ENCODE results near the gene SAMD11. TPM values are rescaled to one million over a fixed set of nuclear protein-coding genes. Genes with fewer than 3 reads are reported as not detected.

SAMD11 gene
- total RNA-seq, 4 donors from 2014 or later: 14.2 to 21.2 (median 17.4) TPM

GRCh38 chr1:992362-992761 is 68.6 kb downstream of the SAMD11 start:
- H3K9me3 ChIP-seq: peaks cover 0 to 17% (median 0%) of the 10 kb centered on the region in 3 donors
- TF ChIP-seq POLR2AphosphoS5 (IDR thresholded peaks at IDR 0.05): no peak
- TF ChIP-seq POLR2A (IDR thresholded peaks at IDR 0.05): no peak
- no peak for TF ChIP-seq CTCF (IDR thresholded peaks at IDR 0.05)
- no peak for TF ChIP-seq EP300 (IDR thresholded peaks at IDR 0.05)
- no peaks in the 10 kb centered on the region for H3K36me3 ChIP-seq
- no peak overlapping the region for H3K4me3 ChIP-seq
- 92 to 100% methylated on average over 1 to 7 of the region's 7 CpGs for WGBS, 2 donors (ENCODE audit: low coverage in 1 of 2)
- peaks cover 0 to 2% (median 0%) of the 10 kb centered on the region in 3 donors for H3K4me1 ChIP-seq
- ATAC-seq: no peak
- peaks cover 14% of the 10 kb centered on the region for H3K27me3 ChIP-seq
- H3K27ac ChIP-seq: no peak overlapping the region

DNA sequence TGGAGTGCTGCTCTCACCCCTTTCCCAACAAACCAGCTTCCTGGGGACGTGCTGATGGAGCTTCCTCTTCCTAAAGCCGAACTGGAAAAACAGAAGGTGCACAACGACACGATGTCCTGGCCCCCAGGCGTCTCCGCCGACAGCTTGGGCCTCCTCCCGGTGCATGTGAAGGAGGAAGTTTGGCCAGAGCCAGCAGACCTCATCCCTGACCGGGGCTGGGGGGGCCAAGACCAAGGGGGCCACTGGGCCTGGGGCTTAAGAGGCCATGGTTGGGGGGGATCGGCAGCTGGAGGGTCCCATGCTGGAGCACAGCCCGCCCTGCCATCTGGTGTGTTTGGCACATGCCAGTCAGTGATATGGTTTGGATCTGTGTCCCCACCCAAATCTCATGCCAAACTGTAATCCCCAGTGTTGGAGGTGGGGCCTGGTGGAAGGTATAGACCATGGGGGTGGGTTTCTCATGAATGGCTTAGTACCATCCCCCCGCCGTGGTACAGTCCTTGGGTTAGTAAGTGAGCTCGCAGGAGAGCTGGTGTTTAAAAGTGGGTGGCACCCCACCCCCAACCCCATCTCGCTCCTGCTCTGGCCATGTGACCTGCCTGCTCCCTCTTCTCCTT is 69.8 kb downstream of the SAMD11 start:
- peaks cover 0 to 17% (median 0%) of the 10 kb centered on the region in 3 donors for H3K9me3 ChIP-seq
- ATAC-seq: no peak
- no peak for TF ChIP-seq EP300 (IDR thresholded peaks at IDR 0.05)
- H3K27me3 ChIP-seq: peaks cover 26% of the 10 kb centered on the region
- H3K4me1 ChIP-seq: peaks cover 0 to 13% (median 5%) of the 10 kb centered on the region in 3 donors
- no peak overlapping the region for H3K4me3 ChIP-seq
- no peaks in the 10 kb centered on the region for H3K36me3 ChIP-seq
- WGBS, 2 donors (ENCODE audit: low coverage in 1 of 2): 71% methylated on average over 6 of the region's 15 CpGs; no CpG with 5 or more reads in 1 of the 2 donors
- no peak overlapping the region for H3K27ac ChIP-seq

Small RNAs within 50 kb of the gene (small RNA-seq; reads per million reads assigned to genes)
- 0 reads per million in 4 donors for gene AL645608.4

Other genes with a start within 250 kb of the SAMD11 start
- under 1 TPM in 1 of 4 donors, not detected in 3; 0.62 TPM for gene OR4F16, start 237.3 kb upstream of the SAMD11 start, total RNA-seq
- gene NOC2L, start 35.3 kb downstream of the SAMD11 start, total RNA-seq: 10 to 100 TPM; 36.3 to 54.1 (median 45.2) TPM
- gene KLHL17, start 36.7 kb downstream of the SAMD11 start, total RNA-seq: 10 to 100 TPM in 2 of 4 donors, 1 to 10 TPM in 2; 3.6 to 12.0 (median 10.1) TPM
- 1 to 10 TPM in 1 of 4 donors, under 1 TPM in 1, not detected in 2; 0.62 to 2.3 TPM for gene PLEKHN1, start 42.6 kb downstream of the SAMD11 start, total RNA-seq
- gene PERM1, start 58.2 kb downstream of the SAMD11 start, total RNA-seq: 1 to 10 TPM in 2 of 4 donors, under 1 TPM in 1, not detected in 1; 0.39 to 1.9 (median 1.4) TPM
- 10 to 100 TPM; 33.6 to 77.6 (median 48.4) TPM for gene HES4, start 76.2 kb downstream of the SAMD11 start, total RNA-seq
- gene ISG15, start 89.6 kb downstream of the SAMD11 start, total RNA-seq: 10 to 100 TPM; 26.9 to 56.2 (median 45.9) TPM
- 10 to 100 TPM; 18.0 to 33.6 (median 23.5) TPM for gene AGRN, start 96.2 kb downstream of the SAMD11 start, total RNA-seq
- 1 to 10 TPM in 1 of 4 donors, not detected in 3; 1.1 TPM for gene RNF223, start 150.4 kb downstream of the SAMD11 start, total RNA-seq
- gene C1orf159, start 192.2 kb downstream of the SAMD11 start, total RNA-seq: 10 to 100 TPM in 2 of 4 donors, 1 to 10 TPM in 2; 6.3 to 15.3 (median 9.9) TPM
- under 1 TPM in 1 of 4 donors, not detected in 3; 0.23 TPM for gene TTLL10, start 250.0 kb downstream of the SAMD11 start, total RNA-seq

Measured in gastroesophageal sphincter (tissue), 4 donors.